HG03571 (cell line): Measurements from ENCODE around the gene AKAP14.
"Not testable (repeated sequence)": the region's sequence is repeated elsewhere in the genome, so short reads cannot be mapped to it uniquely, and the experiment has no call there.

Source experiments
- ATAC-seq: cut with Tn5 transposase; IDR thresholded peaks from one replicate; pipeline ENCODE4 v1.9.1; 2021; ENCODE audit not compliant: unreplicated experiment

Gene AKAP14

GRCh38 chrX:119895843-119896326 is at the start of gene AKAP14:
TSS of gene AKAP14 (plus strand) at chrX:119895893. CDS start at chrX:119903224, 7,331 bp downstream.
- no peak for ATAC-seq

- peak; percentile 98 for ATAC-seq
Measured at GRCh38 chrX:119852382-119853353, 43.0 kb upstream of the AKAP14 start, which contains the start of gene UPF3B. TSS of gene UPF3B (minus strand) at chrX:119852963. CDS start at chrX:119852928, 35 bp downstream.

GRCh38 chrX:119853444-119853843 is 42.2 kb upstream of the AKAP14 start:
- ATAC-seq = no peak

- ATAC-seq = peak; percentile 1
Measured at GRCh38 chrX:119870626-119871131, 25.0 kb upstream of the AKAP14 start.

GRCh38 chrX:119871245-119871598 is 24.5 kb upstream of the AKAP14 start:
- ATAC-seq = peak; percentile 29

GRCh38 chrX:119871599-119872395 is 23.9 kb upstream of the AKAP14 start, which contains the start of the genes NDUFA1 and RNF113A:
TSS of gene NDUFA1 (plus strand) at chrX:119871832. CDS start at chrX:119871912, 80 bp downstream.
TSS of gene RNF113A (minus strand) at chrX:119871733. CDS start at chrX:119871613, 120 bp downstream.
- ATAC-seq = peak; percentile 95

- no peak for ATAC-seq
Measured at GRCh38 chrX:119878740-119879139, 17.0 kb upstream of the AKAP14 start.

GRCh38 chrX:119880076-119880475 is 15.6 kb upstream of the AKAP14 start:
- ATAC-seq = no peak

- ATAC-seq = peak; percentile 74
Measured at GRCh38 chrX:119880552-119881437, 14.9 kb upstream of the AKAP14 start.

- no peak for ATAC-seq
Measured at GRCh38 chrX:119885554-119886428, 9.9 kb upstream of the AKAP14 start.

- ATAC-seq = peak; percentile 78
Measured at GRCh38 chrX:119887721-119888425, 7.8 kb upstream of the AKAP14 start.

GRCh38 chrX:119890626-119891025 is 5.1 kb upstream of the AKAP14 start:
- not testable (repeated sequence) for ATAC-seq

GRCh38 chrX:119891961-119892692 is 3.6 kb upstream of the AKAP14 start:
- not testable (repeated sequence) for ATAC-seq

- ATAC-seq = no peak
Measured at GRCh38 chrX:119899125-119899524, 3.4 kb downstream of the AKAP14 start.

GRCh38 chrX:119900976-119901375 is 5.3 kb downstream of the AKAP14 start:
- no peak for ATAC-seq

- no peak for ATAC-seq
Measured at GRCh38 chrX:119916310-119916709, 20.6 kb downstream of the AKAP14 start.

- ATAC-seq = no peak
Measured at GRCh38 chrX:119917877-119918276, 22.2 kb downstream of the AKAP14 start.
